Activated naive CD8-positive, alpha-beta T cell treated with anti-CD3 and anti-CD28 coated beads, Interleukin-2, amount 50 U/mL, for 16 hours (primary cell): Measurements from ENCODE around the gene RPS27L.
"Not testable (repeated sequence)": the region's sequence is repeated elsewhere in the genome, so short reads cannot be mapped to it uniquely, and the experiment has no call there.

Experiments
- DNase-seq: peaks from one replicate; pipeline ENCODE4 v3.0.0-alpha.2; 2020; ENCODE audit warnings: low read depth, low spot score

The RPS27L gene

GRCh38 chr15:63099581-63099980, 57.7 kb downstream of the RPS27L start:
- not testable (repeated sequence) for DNase-seq

GRCh38 chr15:63098901-63099300, 58.4 kb downstream of the RPS27L start:
- not testable (repeated sequence) for DNase-seq
